Smooth muscle cell of the brain vasculature (primary cell): ENCODE results near the gene AKR1C3.
"Not testable (repeated sequence)": the region's sequence is repeated elsewhere in the genome, so short reads cannot be mapped to it uniquely, and the experiment has no call there.

ENCODE experiments used
- DNase-seq: peaks from one replicate; pipeline ENCODE4 v3.0.0-alpha.2; 2012; ENCODE audit warnings: low read depth, low spot score

The AKR1C3 gene

DNA sequence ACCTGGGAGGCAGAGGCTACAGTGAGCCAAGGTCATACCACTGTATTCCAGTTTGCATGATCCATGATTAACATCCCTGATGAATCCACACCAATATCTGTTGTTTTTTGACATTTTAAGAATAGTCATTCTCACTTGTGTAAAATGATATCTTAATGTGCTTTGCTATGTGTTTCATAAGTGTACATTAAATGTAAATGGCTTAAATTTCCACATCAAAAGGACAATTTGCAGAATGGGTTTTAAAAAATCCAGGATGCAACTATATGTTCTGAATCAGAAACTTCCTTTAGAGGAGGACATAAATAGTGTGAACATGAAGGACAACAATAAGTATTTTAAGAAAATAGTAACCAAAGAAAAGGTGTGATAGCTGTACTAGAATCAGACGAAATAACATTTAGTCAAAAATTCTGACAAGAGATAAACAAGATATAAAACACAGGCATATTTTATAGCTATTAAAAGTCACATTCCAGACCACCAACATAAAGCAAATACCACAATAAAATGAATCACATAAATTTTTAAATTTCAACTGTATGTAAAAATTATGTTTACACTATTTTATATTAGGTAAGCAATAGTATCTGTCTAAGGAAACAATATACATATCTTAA is 42.4 kb downstream of the AKR1C3 start:
- DNase-seq = no peak

DNA sequence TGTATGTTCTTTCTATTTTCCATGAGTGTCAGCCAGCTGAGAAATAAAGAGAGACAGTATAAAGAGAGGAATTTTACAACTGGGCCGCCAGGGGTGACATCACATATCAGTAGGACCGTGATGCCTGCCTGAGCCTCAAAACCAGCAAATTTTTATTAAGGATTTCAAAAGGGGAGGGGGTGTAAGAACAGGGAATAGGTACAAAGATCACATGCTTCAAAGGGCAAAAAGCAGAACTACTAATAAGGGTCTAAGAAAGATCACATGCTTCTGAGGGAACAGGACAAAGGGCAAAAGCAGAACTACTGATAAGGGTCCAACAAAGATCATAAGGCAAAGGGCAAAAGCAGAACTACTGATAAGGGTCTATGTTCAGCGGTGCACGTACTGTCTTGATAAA is 43.5 kb downstream of the AKR1C3 start:
- DNase-seq = not testable (repeated sequence)

DNA sequence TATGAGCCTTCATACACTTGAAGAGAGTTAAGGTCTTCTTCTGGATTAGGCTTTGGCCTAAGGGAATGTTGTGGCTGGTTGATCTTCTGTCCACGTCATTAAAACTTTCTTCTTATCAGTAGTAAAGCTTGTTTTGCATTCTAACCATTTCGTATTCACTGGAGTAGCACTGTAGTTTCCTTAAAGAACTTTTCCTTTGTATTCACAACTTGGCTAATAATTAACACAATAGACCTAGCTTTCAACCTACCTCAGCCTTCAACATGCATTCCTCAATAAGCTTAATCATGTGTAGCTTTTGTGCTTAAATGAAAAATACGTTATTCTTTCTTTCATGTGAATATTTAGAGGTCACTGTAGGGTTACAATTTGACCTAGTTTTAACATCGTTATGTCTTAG is 48.0 kb downstream of the AKR1C3 start:
- no peak for DNase-seq

DNA sequence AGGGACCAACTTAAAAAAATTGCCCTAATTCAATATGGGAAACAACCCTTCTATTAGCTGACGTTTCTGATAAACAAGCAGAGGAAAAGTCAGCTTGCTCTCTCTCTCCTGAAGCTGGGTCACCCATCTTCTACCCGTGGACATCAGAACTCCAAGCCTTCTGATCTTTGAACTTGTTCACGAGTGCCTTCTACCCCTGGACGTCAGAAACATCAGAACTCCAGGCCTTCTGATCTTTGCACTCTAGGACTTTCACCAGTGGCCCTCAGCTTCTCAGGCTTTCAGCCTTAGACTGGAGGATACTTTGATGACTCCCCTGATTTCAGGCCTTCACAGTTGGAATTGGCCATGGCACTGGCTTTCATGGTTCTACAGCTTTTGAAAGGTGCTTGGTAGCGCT is 48.9 kb downstream of the AKR1C3 start:
- DNase-seq = no peak

DNA sequence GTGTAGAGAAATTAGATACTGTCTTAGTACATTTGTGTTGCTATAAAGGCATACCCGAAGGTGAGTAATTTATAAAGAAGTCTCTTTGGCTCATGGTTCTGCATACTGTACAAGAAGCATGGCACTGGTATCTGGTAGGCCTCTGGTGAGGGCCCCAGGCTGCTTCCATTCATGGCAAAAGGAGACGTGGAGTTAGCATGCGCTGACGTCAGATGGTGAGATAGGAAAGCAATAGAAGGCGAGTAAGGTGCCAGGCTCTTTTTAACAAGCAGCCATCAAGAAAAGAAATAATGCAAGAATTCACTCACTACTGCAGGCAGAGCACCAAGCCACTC is 52.7 kb downstream of the AKR1C3 start:
- no peak for DNase-seq

DNA sequence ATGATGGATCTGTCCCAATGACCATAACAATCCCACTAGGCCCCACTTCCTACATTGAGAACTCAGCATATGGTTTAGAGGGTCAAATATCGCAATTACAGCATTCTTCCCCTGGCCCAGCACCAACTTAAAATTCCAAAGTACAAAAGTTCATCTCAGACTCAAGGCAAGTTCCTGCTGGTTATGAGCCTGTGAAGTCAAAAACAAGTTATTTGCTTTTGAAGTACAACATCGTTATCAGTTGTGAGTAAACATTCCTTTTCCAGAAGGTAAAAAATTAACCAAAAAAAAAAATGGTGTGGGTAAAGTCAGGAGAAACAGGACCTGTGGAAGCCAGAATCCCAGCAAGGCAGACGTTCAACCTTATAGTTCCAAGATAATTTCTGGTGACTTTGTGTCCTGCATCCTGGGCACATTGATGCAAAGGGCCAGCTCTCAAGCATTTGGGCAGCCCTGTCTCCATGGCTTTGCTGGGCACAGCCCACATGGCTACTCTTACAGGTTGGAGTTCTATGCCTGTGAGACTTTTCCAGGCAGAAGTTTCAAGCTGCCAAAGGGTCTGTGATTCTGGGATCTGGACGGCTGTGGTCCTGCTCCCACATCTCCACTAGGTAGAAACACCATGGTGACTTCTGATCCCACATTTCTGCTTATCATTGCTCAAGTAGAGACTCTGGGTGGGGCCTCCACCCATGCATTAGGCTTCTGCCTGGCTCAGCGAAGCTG is 53.2 kb downstream of the AKR1C3 start:
- no peak for DNase-seq

DNA sequence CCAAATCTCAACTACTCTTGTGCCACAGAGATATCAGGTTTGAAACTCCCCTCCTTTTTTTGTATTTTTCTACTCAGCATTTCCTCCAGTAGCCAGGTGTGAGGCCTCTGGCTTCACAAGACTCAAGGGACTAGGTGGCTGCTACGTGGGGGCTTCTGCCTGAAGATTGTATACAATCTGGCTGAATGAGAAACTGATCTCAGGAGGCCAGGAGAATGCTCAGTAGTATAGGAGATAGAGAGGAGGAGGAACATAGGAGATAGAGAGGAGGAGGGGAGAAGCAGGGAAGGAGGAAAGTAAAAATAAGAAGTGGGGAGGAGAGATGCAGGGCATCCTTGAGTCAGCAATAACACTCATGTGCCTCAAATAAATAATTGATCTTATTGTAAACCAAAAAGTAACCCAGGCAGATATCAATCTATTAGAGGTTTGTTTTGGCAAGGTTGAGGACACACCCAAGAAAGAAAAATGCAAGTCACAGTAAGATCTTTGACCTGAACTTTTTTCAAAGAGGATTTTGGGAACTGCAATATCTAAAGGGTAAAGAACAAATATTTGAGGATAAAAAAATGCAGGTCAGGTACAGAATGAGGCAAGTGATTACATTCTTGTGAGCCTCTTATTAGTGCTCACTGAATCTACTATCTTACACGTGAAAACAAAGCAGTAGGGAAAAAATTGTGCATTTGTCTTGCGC is 53.9 kb downstream of the AKR1C3 start:
- no peak for DNase-seq

DNA sequence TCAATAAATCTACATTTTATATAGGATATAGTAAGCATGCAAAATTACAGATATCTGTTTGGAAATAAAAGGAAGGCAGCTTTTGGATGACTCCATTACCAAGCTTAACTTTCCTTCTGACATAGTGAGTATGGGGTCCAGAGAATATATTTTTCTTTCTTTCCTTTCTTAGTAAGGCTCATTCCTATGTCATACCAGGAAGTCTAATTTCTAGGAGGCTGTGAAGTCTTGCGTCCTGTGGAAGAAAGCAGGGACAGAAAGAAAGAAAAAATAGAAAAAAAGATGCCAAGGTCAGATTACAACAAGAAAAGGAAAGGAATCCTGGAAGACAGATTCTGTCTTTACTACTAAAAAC is 54.4 kb downstream of the AKR1C3 start:
- DNase-seq = no peak

DNA sequence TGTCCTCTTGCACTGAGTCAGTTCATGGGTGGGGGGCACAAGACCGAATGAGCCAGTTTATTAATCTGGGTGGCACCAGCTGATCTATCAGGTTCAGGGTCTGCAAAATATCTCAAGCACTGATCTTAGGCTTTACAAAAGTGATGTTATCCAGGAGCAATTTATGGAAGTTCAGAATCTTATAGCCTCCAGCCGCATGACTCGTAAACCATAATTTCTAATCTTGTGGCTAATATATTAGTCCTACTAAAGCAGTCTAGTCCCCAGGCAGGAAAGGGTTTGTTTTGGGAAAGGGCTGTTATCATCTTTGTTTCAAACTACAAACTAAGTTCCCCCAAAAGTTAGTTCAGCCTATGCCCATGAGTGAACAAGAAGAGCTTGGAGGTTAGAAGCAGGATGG is 56.9 kb downstream of the AKR1C3 start:
- no peak for DNase-seq

DNA sequence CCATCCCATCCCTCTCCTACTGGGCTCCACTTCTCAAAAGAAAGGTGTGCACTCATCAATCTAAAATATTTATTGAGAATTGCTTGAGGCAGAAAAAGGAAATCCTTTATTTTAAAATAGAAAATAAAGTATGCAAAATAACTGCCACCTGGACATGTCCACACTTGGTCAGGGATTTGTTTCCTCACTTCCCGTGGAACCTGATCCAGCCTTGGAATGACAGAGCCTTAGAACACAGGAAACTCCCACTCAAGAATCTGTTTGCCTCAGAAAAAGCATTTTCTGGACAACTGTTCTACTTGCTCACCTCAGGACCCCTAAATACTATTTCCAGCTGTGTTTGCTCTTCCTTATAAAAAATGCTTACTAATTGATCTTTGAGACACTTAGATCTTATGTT is 61.7 kb downstream of the AKR1C3 start:
- DNase-seq = no peak
